ENCODE results near the gene NDUFB3. TPM values are rescaled to one million over a fixed set of nuclear protein-coding genes. Genes with fewer than 3 reads are reported as not detected.
"Not testable (repeated sequence)": the region's sequence is repeated elsewhere in the genome, so short reads cannot be mapped to it uniquely, and the experiment has no call there.

Gene NDUFB3
- 45.7 and 56.7 TPM in 2 replicates for total RNA-seq (2014; rRNA removed; shearing (Covaris generic))

DNA sequence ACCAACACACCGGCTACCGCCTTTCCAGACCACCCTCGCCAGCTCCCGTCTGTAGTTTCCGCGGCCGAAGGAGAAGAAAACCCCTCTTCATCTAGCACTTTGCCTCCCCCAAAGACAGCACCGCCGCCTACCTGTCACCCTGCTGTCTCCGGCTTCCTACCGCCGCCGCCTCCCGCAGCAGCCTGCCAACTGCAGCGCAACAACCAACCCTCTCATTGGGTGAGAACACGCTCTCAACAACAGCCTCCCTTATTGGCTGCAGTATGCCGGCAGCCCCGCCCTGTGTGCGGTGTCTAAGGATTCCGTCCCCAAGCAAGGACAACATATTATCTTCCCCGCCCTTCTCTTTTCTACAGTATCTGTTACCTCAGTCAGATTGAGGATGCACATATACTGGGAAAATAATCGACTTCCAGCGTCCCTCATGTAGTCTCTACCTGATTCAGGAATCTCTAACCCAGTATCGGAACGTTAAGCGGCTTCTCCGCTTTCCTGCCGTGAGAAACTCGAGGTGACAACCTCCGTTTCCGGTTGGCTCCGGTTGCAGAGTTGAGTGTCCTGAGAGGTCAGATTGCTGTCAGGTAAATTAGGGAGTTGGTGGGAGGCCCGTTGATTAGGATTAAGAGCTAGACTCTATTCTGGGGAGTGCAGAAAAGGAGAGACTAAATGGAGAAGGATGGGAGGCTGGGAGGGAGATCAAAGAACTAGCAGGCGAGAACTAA, at the start of gene NDUFB3, which contains the start of gene HYCC2:
Gene NDUFB3 (plus strand): TSS at position 523 of the 722 bp plus-strand sequence. CDS start 6,882 bp downstream, outside the sequence.
Gene HYCC2 (minus strand): TSS at position 193 of the 722 bp plus-strand sequence. CDS start 47,662 bp downstream, outside the sequence.
- no peaks in the 10 kb centered on the region for H3K36me3 ChIP-seq (replicated peaks; ENCODE audit: control insufficient read depth, insufficient read depth, low read length)
- peak within 1 kb of the TSS; percentile 60 for H3K4me3 ChIP-seq (ENCODE audit: insufficient read depth, low read depth, low read length)
- no peaks in the 10 kb centered on the region for H3K27me3 ChIP-seq (ENCODE audit: control insufficient read depth, insufficient read depth, low read length)
- peak; percentile 94 for DNase-seq

DNA sequence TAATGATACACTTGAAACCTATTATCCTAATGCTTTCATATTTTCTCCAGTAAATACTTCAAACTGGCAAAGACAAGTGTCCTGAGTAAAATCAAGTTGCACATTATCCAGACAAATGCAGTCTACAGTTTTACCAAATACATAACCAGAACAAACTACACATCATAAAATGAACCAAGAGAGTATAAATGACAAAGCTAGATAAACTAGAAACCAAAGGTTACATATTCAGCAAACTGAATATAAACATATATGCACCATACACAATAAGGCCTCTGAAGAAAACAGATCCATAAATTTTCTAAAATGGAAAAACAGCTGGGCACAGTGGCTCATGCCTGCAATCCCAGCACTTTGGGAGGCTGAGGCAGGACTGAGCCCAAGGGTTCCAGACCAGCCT, 47.3 kb upstream of the NDUFB3 start:
- DNase-seq: no peak
- no peaks in the 10 kb centered on the region for H3K27me3 ChIP-seq (ENCODE audit: control insufficient read depth, insufficient read depth, low read length)
- H3K4me3 ChIP-seq (ENCODE audit: insufficient read depth, low read depth, low read length): no peak overlapping the region
- no peaks in the 10 kb centered on the region for H3K36me3 ChIP-seq (replicated peaks; ENCODE audit: control insufficient read depth, insufficient read depth, low read length)

GRCh38 chr2:201034355-201034754, 37.4 kb upstream of the NDUFB3 start:
- not testable (repeated sequence) for H3K36me3 ChIP-seq (replicated peaks; ENCODE audit: control insufficient read depth, insufficient read depth, low read length); H3K4me3 ChIP-seq (ENCODE audit: insufficient read depth, low read depth, low read length); DNase-seq; H3K27me3 ChIP-seq (ENCODE audit: control insufficient read depth, insufficient read depth, low read length)

DNA sequence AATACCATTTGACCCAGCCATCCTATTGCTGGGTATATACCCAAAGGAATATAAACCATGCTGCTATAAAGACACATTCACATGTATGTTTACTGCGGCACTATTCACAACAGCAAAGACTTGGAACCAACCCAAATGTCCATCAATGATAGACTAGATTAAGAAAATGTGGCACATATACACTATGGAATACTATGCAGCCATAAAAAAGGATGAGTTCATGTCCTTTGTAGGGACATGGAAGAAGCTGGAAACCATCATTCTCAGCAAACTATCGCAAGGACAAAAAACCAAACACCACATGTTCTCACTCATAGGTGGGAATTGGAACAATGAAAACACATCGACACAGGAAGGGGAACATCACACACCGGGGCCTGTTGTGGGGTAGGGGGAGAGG, 33.4 kb upstream of the NDUFB3 start:
- H3K27me3 ChIP-seq (ENCODE audit: control insufficient read depth, insufficient read depth, low read length); DNase-seq; H3K36me3 ChIP-seq (replicated peaks; ENCODE audit: control insufficient read depth, insufficient read depth, low read length); H3K4me3 ChIP-seq (ENCODE audit: insufficient read depth, low read depth, low read length): not testable (repeated sequence)

GRCh38 chr2:201038855-201039254, 32.9 kb upstream of the NDUFB3 start:
- DNase-seq: no peak
- Histone ChIP-seq H3K27me3 (ENCODE audit: control insufficient read depth, insufficient read depth, low read length) (no peaks in the 10 kb centered on the region), H3K36me3 (replicated peaks; ENCODE audit: control insufficient read depth, insufficient read depth, low read length) (no peaks in the 10 kb centered on the region), H3K4me3 (ENCODE audit: insufficient read depth, low read depth, low read length) (no peak overlapping the region)

DNA sequence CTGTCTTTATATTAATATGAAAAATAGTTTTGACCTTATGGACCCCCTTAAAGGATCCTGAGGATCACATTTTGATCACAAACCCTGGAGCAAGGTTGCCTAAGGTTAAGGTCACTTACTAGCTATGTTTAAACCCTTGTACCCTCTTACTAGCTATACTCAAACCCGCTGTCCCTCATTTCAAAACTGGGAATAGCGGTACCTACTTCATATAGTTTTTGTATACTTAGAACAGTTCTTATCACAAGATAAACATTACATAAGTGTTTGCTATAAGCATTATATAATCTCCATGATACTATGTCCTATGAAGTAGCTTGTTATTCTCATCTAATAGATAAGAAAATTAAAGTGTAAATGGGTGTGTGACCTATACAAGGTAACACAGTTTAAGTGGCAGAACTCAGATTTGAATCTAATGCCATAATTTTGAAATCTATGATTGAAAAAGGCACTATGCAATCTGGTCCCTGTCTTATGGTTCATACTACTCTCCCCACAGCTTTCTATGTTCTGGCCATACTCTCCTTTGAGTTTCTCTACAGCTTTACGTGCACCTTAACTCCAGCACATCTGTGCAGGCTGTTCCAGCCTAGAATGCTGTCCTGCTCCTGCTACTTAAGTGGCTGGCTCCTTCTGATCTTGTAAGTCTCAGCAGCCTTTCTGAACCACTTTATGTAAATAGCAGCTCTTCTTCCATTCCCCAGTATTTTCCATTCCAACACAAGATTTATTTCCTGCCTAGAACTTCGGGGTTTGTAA, 30.8 kb upstream of the NDUFB3 start:
- Histone ChIP-seq H3K4me3 (ENCODE audit: insufficient read depth, low read depth, low read length) (no peak overlapping the region), H3K27me3 (ENCODE audit: control insufficient read depth, insufficient read depth, low read length) (no peaks in the 10 kb centered on the region), H3K36me3 (replicated peaks; ENCODE audit: control insufficient read depth, insufficient read depth, low read length) (no peaks in the 10 kb centered on the region)
- no peak for DNase-seq

- H3K36me3 ChIP-seq (replicated peaks; ENCODE audit: control insufficient read depth, insufficient read depth, low read length); H3K4me3 ChIP-seq (ENCODE audit: insufficient read depth, low read depth, low read length); H3K27me3 ChIP-seq (ENCODE audit: control insufficient read depth, insufficient read depth, low read length); DNase-seq: not testable (repeated sequence)
Observed at GRCh38 chr2:201042451-201042850, 29.4 kb upstream of the NDUFB3 start.

DNA sequence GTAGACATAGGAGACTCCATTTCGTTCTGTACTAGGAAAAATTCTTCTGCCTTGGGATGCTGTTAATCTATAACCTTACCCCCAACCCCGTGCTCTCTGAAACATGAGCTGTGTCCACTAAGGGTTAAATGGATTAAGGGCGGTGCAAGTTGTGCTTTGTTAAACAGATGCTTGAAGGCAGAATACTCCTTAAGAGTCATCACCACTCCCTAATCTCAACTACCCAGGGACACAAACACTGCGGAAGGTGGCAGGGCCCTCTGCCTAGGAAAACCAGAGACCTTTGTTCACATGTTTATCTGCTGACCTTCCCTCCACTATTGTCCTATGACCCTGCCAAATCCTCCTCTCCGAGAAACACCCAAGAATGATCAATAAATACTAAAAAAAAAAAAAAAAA, 28.8 kb upstream of the NDUFB3 start:
- H3K36me3 ChIP-seq (replicated peaks; ENCODE audit: control insufficient read depth, insufficient read depth, low read length); DNase-seq; H3K4me3 ChIP-seq (ENCODE audit: insufficient read depth, low read depth, low read length); H3K27me3 ChIP-seq (ENCODE audit: control insufficient read depth, insufficient read depth, low read length): not testable (repeated sequence)

DNA sequence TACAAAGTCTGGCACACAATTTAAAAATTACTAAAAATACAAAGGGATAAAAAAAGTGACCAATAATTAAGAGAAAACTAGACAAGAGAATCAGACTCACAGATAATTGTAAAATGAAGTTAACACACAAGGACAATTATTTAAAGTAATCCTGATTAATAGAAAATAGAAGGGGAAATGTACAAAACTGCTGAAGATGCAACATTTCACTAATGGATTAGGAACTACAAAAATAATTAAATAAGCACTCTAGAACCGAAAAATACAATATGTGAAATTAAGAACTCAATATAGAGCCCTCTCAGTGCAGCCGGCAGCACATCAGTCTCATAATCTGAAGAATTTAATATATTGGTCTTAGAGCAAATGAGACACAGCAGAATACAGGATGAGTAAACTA, 24.9 kb upstream of the NDUFB3 start:
- Histone ChIP-seq H3K36me3 (replicated peaks; ENCODE audit: control insufficient read depth, insufficient read depth, low read length) (no peaks in the 10 kb centered on the region), H3K4me3 (ENCODE audit: insufficient read depth, low read depth, low read length) (no peak overlapping the region), H3K27me3 (ENCODE audit: control insufficient read depth, insufficient read depth, low read length) (no peaks in the 10 kb centered on the region)
- DNase-seq: no peak

- H3K4me3 ChIP-seq (ENCODE audit: insufficient read depth, low read depth, low read length): no peak overlapping the region
- DNase-seq: no peak
Observed at GRCh38 chr2:201049455-201049854, 22.3 kb upstream of the NDUFB3 start.

DNA sequence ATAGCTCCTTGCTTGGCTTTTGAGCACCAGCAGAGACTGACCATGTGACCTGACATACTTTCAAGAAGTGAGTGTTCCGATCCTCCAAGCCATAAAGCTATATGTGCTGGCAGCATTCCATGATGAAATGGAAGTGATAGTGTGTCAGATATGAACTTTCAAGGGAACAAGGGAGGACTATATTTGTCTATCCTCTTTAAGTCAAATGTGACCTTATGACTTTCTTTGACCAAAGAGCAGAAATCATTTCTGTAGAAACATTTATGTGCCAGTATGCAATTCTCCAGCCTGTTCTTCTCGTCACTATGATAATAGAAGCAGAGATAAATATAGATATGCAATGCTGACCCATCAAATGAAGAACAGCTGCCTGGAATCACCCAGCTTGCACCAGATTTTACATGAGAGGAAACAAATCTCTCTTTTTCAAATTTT, 14.7 kb upstream of the NDUFB3 start:
- DNase-seq: no peak
- Histone ChIP-seq H3K4me3 (ENCODE audit: insufficient read depth, low read depth, low read length) (no peak overlapping the region), H3K36me3 (replicated peaks; ENCODE audit: control insufficient read depth, insufficient read depth, low read length) (no peaks in the 10 kb centered on the region)

More at GRCh38 chr2:201049455-201049854, 22.3 kb upstream of the NDUFB3 start:
- Histone ChIP-seq H3K36me3 (replicated peaks; ENCODE audit: control insufficient read depth, insufficient read depth, low read length) (no peaks in the 10 kb centered on the region), H3K27me3 (ENCODE audit: control insufficient read depth, insufficient read depth, low read length) (no peaks in the 10 kb centered on the region)

DNA sequence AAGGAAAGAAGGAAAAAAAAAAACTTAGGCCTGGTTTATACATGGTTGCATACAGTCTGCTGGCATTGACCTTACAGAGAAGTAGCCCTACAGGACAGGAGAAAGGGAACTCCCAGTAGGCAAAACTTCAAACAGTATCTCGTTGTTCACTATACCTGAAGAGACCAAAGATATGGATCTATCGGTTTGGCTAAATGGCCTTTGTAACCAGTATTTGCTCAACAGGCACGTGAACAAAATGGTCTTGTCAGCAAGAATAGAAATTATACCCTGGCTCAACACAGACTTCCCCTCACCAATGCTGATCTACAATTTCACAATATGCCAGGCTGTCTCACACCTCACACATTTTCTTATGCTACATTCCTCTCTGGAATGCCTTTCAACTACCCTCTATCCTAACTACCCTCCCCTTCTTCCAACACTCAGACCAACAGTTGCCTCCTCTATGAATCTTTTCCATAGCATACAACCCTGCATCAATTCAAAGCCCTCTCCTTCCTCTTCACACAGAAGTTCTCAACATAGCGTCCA, 14.0 kb upstream of the NDUFB3 start:
- H3K27me3 ChIP-seq (ENCODE audit: control insufficient read depth, insufficient read depth, low read length): no peaks in the 10 kb centered on the region
- no peak for DNase-seq
- no peaks in the 10 kb centered on the region for H3K36me3 ChIP-seq (replicated peaks; ENCODE audit: control insufficient read depth, insufficient read depth, low read length)
- H3K4me3 ChIP-seq (ENCODE audit: insufficient read depth, low read depth, low read length): no peak overlapping the region

More for the DNA sequence above, 14.7 kb upstream of the NDUFB3 start:
- no peaks in the 10 kb centered on the region for H3K27me3 ChIP-seq (ENCODE audit: control insufficient read depth, insufficient read depth, low read length)

GRCh38 chr2:201058914-201059313, 12.9 kb upstream of the NDUFB3 start:
- no peak for DNase-seq
- H3K36me3 ChIP-seq (replicated peaks; ENCODE audit: control insufficient read depth, insufficient read depth, low read length): no peaks in the 10 kb centered on the region
- no peak overlapping the region for H3K4me3 ChIP-seq (ENCODE audit: insufficient read depth, low read depth, low read length)
- no peaks in the 10 kb centered on the region for H3K27me3 ChIP-seq (ENCODE audit: control insufficient read depth, insufficient read depth, low read length)

DNA sequence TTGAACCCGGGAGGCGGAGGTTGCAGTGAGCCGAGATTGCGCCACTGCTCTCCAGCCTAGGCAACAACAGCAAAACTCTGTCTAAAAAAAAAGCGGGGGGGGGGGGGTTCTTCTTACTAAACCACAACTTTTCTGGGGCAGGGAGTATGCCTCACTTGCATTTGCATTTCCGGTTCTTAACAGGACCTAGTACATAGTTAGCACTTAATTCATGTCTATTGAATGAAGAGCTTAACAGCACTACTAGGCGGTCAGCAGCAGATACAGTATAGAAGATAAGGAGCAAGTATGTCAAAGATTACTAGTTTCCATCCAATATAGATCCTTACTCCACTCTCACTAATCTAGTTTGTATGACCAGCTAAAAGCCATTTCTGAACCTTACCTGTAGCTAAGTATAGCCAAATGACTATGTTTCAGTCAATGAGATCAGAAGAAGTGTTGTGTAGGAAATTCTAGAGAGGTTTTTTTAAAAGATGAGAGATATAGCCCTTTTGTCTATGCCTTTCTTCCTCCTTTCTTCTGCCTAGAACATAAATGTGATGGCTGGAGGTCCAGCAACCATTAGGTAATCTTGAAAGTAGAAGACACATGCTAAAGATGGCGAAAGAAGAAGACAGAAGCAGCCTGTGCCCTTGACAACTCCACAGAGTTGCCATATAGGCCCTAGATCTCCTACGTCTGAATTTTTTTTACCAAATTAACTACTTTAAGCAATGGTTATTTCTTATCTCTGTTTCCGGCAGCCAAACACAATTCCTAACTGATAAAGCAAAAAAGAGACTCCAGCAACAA, 11.6 kb upstream of the NDUFB3 start:
- no peaks in the 10 kb centered on the region for H3K36me3 ChIP-seq (replicated peaks; ENCODE audit: control insufficient read depth, insufficient read depth, low read length)
- no peak for DNase-seq
- H3K27me3 ChIP-seq (ENCODE audit: control insufficient read depth, insufficient read depth, low read length): no peaks in the 10 kb centered on the region
- H3K4me3 ChIP-seq (ENCODE audit: insufficient read depth, low read depth, low read length): no peak overlapping the region

Measured in H7 (cell line).